Superior temporal gyrus (tissue), 1 donor: ENCODE results near the gene LRRC45.
A peak's percentile ranks its signal among the peaks of the same experiment; 100 is the strongest.

Experiments
- DNase-seq: peaks from one replicate; pipeline ENCODE4 v3.0.0-alpha.2; 2016; ENCODE audit errors: extremely low spot score

LRRC45 gene

GRCh38 chr17:82018989-82019689 lies 4.0 kb upstream of the LRRC45 start:
- no peak for DNase-seq

- no peak for DNase-seq
These were observed 3.2 kb upstream of the LRRC45 start for GRCh38 chr17:82019690-82020571.

DNA sequence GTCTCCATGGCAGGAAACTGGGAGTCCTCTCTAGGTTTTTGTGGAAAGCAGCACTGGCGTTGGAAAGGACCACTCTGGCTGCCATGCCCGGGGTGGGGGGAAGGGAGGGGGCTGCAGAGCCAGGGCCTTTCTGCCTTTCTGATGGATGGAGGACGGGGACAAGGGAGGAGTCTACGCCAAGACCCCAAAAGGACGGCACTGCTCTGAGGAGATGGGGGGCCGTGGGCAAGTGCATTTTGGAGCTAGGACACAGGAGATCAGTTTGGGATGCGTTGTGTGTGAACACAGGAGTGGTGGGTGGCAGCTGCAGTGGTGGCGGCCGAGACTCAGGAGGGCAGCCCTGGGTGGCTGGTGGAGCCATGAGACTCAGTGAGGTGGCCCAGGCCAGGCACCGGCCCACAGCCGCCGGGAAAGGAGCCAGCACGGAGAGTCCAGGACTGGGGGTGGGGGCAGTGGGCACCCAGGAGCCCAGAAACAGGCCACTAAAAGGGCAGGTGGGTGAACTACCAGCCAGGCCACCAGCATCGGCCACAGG lies 2.5 kb upstream of the LRRC45 start:
- no peak for DNase-seq

GRCh38 chr17:82021107-82021899 lies 1.8 kb upstream of the LRRC45 start:
- peak; percentile 76 for DNase-seq

DNA sequence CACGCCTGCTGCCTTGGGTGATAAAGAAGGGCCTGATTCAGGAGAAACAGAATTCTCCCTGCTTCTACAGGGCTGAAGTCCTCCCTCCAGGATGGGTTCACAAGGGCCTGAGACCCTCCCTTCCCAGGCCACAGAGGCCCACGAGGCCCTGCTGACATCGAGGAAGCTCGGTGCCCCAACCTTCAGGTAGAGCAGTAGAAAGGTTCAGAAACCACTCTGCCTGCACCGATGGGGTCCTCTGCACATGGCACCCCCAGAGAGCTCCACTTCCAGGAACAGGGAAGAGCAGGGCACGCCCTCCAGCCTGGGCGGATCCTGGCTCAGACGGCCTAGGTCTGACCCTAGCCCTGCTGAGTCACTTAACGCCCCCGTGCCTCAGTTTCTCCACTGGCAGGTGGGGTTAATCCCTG lies 1.2 kb upstream of the LRRC45 start:
- no peak for DNase-seq

DNA sequence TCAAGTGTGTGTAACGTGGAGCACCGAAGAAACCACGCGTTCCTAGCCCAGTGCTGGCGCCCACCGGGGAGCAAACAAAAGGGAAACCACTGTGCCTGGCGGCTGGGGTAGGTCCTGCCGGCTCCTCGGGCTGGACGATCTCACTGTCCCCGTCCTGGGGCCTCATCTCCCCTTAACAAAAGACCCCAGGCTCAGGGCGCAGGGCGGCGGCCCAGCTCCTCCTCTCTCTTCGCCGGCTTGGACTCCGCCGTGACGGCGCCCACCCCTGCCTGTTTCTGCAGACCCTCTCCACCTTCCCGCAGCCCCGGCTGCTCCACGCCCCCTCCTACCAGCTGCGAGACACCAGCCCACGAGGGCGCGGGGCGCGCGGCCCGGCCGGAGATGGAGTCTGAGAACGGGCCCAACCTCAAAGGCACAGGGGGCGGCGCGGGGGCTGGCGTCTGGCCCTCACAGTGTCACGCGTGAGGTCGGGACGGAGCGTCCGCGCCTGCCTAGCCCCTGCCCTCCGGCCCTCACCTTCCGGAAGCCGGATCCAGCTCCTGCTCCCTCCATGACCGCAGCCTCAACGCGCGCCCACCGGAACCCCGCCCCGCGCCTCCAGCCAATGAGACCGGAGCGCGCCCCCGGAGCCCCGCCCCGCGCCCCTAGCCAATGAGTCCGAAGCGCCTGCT lies 660 bp upstream of the LRRC45 start, which contains the start of gene CENPX:
TSS of gene CENPX (minus strand) at position 569 of the 671 bp plus-strand sequence. CDS start at position 552, 17 bp downstream.
- no peak for DNase-seq

DNA sequence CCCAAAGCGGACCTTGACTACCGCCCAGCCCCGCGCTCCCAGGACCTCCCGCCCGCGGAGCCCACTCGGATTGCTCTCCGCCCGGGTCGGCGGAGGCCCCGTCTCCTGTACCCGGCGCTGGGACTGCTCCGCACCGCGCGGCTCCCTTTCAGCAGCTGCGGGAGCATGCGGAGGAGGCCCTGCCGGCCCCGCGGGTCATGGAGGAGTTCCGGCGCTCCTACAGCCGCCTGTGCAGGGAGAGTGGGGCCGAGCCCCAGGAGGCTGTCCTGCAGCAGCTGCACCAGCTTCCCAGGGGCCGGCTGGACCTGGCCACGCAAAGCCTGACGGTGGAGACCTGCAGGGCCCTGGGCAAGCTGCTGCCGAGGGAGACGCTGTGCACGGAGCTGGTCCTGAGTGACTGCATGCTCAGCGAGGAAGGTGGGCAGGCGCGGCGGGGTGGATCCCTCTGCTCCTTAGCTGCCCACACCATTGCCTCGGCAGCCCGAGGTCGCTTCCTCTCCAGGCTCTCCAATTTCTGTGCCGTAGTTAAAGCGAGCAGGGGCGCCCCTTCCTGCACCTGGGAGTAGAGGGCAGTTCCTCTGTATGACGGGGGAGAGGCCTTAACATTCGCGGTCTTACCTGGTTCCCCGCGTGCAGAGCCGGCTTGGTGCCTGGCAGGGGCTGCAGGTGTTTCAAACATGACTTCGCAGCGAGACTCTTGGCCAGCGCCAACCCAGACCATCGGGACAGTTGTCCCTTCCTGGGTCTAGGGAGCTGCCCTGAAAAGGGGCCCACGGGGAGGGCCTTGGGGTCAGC lies 539 bp downstream of the LRRC45 start:
- no peak for DNase-seq

GRCh38 chr17:82024859-82025258 lies 1.8 kb downstream of the LRRC45 start:
- no peak for DNase-seq

DNA sequence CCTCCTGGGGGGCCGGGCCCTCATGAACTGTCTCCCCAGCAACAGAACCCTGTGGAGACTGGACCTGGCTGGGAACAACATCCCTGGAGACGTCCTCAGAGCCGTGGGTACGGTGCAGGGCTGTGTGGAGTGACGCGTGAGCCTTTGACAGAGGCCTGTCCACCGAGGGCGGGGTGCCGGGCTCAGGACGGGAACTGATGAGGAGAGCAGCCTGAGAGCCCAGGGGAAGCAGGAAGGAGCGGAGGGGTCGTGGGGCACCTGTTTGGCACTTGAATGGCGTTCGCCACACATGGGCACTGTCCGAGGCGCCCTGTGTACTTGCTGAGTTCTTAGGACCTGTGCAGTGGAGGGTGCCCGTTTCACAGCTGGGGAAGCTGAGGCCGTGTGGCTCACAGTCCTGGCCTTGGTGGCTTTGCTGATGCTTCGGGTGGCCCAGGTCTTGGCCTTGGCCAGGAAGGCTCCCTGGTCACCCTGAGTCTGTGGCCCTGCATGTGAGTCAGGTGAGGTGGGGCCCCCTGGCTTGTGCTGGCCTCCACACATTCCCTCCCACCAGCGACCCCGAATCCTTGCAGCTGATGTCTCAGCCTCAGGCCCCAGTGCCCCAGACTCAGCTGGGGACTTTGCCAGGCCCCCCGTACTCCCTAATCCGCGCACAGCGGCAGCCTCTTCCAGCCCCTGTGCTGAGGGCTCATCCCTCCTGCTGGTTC lies 2.4 kb downstream of the LRRC45 start:
- DNase-seq = no peak

- DNase-seq = no peak
These were observed 5.1 kb downstream of the LRRC45 start for GRCh38 chr17:82028246-82028645.

DNA sequence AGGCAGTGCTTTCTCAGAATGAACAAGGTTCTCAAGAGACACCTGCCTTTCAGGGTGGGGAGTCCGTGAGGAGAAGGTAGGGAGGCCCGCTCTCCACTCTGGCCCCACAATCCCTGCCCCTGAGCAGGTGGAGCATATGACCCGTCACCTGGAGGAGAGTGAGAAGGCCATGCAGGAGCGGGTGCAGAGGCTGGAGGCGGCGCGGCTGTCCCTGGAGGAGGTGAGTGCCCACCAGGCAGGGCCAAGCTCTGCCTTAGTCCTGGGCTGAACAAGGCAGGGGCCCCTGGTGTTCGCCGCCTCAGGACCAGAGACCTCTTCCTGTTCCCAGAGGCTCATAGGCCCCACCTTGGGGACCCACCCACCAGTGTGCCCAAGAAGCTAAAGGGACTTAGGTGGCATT lies 5.9 kb downstream of the LRRC45 start:
- DNase-seq = no peak

- DNase-seq = no peak
These were observed 6.3 kb downstream of the LRRC45 start for GRCh38 chr17:82029391-82029790.

DNA sequence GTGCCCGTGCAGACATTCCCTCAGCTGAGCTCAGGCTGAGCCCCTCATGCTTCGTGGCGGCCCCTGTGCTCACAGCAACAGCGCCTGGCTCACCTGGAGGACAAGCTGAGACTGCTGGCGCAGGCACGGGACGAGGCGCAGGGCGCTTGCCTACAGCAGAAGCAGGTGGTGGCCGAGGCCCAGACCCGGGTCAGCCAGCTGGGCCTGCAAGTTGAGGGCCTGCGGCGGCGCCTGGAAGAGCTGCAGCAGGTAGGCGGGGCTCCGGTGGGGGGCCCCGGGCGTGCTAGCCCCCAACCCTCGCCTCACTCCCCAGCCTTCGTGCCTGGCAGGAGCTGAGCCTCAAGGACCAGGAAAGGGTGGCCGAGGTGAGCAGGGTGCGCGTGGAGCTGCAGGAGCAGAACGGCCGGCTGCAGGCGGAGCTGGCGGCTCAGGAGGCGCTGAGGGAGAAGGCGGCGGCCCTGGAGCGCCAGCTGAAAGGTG lies 6.9 kb downstream of the LRRC45 start:
- no peak for DNase-seq

DNA sequence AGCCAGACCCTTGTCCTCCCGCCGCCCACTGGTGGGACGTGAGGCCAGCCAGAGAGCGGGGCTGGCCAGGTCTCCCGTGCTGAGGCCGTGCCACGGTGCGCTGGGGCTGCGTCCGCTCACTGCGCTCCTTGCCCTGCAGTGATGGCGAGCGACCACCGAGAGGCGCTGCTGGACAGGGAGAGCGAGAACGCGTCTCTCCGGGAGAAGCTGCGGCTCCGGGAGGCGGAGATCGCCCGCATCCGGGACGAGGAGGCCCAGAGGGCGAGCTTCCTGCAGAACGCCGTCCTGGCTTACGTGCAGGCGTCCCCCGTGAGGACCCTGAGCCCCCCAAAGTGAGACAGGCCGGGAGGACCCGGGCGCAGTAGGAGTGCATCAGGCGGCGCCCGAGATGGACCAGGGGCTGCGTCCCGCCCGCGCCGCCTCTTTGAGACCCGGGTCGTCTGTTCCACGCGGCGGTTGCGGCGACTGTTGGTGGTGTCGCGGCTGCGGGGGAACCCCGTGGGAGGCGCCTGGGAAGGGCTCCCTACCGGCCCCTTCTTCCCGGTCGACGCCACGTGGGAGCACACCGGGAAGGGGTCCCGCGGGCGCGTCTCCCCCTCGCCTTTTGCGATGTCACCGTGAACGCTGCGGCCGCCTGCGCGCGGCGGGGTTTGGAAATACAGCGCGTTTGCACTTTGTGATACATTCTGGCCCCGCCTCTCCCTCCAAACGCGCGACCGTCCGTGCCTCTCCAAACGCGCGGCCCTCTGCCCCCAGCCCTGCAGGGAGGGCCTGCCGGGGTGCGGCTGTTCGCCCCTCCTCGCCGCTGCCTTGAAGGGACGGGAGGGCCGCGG lies 7.6 kb downstream of the LRRC45 start:
- peak; percentile 81 for DNase-seq

DNA sequence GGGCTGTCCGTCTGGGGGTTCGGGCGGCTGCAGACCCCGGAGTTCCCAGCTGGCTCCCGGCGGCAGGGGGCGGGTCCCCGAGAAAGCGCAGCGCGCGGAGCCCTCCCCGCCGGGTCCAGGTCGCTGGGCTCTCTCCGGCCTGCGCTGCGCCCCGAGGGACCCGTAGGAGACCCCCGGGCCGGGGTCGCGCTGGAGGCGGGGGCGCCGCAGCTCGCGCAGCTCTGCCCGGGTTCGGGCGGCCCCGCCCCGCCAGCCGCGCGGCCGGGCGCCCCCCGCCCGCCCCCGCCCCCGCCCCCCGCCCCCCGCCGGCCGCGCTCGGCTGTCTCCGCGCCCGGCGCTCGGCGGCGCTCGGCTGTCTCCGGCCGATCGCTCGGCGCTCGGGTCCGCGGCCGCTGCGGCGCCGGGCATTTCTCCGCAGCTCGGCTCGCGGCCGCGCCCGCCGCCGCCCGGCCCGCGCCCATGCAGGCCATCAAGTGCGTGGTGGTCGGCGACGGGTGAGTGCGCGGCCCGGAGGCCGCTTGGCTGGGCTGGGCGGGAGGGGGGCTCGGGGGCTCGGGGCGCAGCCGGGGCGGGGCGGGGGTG lies 8.3 kb downstream of the LRRC45 start, which contains the start of gene RAC3:
TSS of gene RAC3 (plus strand) at position 376 of the 582 bp plus-strand sequence. CDS start at position 460, 84 bp downstream.
- no peak for DNase-seq

GRCh38 chr17:82031885-82032627 lies 9.0 kb downstream of the LRRC45 start:
- DNase-seq = no peak

GRCh38 chr17:82033359-82034085 lies 10.4 kb downstream of the LRRC45 start:
- DNase-seq = no peak
